ENCODE results near the gene GRK2.
"Not testable (repeated sequence)": the region's sequence is repeated elsewhere in the genome, so short reads cannot be mapped to it uniquely, and the experiment has no call there.

The GRK2 gene

GRCh38 chr11:67266449-67267187, at the start of gene GRK2:
Gene GRK2 (plus strand): TSS chr11:67266473. CDS start chr11:67266700, 227 bp downstream.
- no peak for DNase-seq (ENCODE audit: low read depth in 2 of 2, low spot score in 1 of 2)

GRCh38 chr11:67227726-67228125, 38.5 kb upstream of the GRK2 start:
- DNase-seq (ENCODE audit: low read depth in 2 of 2, low spot score in 1 of 2): no peak

GRCh38 chr11:67230406-67230805, 35.9 kb upstream of the GRK2 start:
- no peak for DNase-seq (ENCODE audit: low read depth in 2 of 2, low spot score in 1 of 2)

- no peak for DNase-seq (ENCODE audit: low read depth in 2 of 2, low spot score in 1 of 2)
Observed at GRCh38 chr11:67230886-67231285, 35.4 kb upstream of the GRK2 start.

- no peak for DNase-seq (ENCODE audit: low read depth in 2 of 2, low spot score in 1 of 2)
Observed at GRCh38 chr11:67233584-67234190, 32.6 kb upstream of the GRK2 start.

GRCh38 chr11:67234571-67234970, 31.7 kb upstream of the GRK2 start:
- DNase-seq (ENCODE audit: low read depth in 2 of 2, low spot score in 1 of 2): not testable (repeated sequence)

- DNase-seq (ENCODE audit: low read depth in 2 of 2, low spot score in 1 of 2): no peak
Observed at GRCh38 chr11:67237574-67237973, 28.7 kb upstream of the GRK2 start.

- no peak for DNase-seq (ENCODE audit: low read depth in 2 of 2, low spot score in 1 of 2)
Observed at GRCh38 chr11:67238894-67239782, 27.1 kb upstream of the GRK2 start.

- peak; percentile 84 to 94 for DNase-seq (ENCODE audit: low read depth in 2 of 2, low spot score in 1 of 2)
Observed at GRCh38 chr11:67239783-67240575, 26.3 kb upstream of the GRK2 start.

GRCh38 chr11:67240576-67241389, 25.5 kb upstream of the GRK2 start:
- peak; percentile 35 to 62 for DNase-seq (ENCODE audit: low read depth in 2 of 2, low spot score in 1 of 2)

GRCh38 chr11:67242548-67242947, 23.7 kb upstream of the GRK2 start:
- no peak for DNase-seq (ENCODE audit: low read depth in 2 of 2, low spot score in 1 of 2)

GRCh38 chr11:67243051-67243450, 23.2 kb upstream of the GRK2 start:
- no peak for DNase-seq (ENCODE audit: low read depth in 2 of 2, low spot score in 1 of 2)

- no peak for DNase-seq (ENCODE audit: low read depth in 2 of 2, low spot score in 1 of 2)
Observed at GRCh38 chr11:67245046-67245445, 21.2 kb upstream of the GRK2 start.

- no peak for DNase-seq (ENCODE audit: low read depth in 2 of 2, low spot score in 1 of 2)
Observed at GRCh38 chr11:67247946-67248550, 18.2 kb upstream of the GRK2 start.

GRCh38 chr11:67248653-67249052, 17.6 kb upstream of the GRK2 start:
- DNase-seq (ENCODE audit: low read depth in 2 of 2, low spot score in 1 of 2): no peak

GRCh38 chr11:67250059-67251043, 15.9 kb upstream of the GRK2 start:
- DNase-seq (ENCODE audit: low read depth in 2 of 2, low spot score in 1 of 2): no peak

- DNase-seq (ENCODE audit: low read depth in 2 of 2, low spot score in 1 of 2): no peak
Observed at GRCh38 chr11:67251841-67252240, 14.4 kb upstream of the GRK2 start.

GRCh38 chr11:67252831-67253239, 13.4 kb upstream of the GRK2 start:
- DNase-seq (ENCODE audit: low read depth in 2 of 2, low spot score in 1 of 2): no peak

All from stimulated activated CD8-positive, alpha-beta memory T cell treated with anti-CD3 and anti-CD28 coated beads, Interleukin-4, amount 100 ng/mL, for 4 hours (primary cell).